ENCODE results near the gene INPP5A.

DNA sequence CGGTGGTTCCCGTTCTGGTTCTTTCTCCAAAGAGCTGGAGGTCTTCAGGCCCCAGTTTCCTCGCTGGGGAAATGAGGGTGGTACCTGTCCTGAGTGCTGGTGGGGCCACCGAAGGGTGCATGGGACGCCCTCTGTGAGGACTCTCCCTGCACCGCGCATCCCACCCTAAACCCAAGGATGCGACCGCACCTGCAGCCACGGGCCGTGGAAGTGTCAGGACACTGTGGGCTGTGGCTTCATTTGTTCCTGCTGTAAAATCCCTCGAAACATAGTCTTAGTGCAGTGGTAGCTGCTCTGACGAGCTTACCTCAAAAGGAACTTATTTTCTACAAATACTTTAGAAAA is 164.2 kb downstream of the INPP5A start:
- TF ChIP-seq MYC (IDR thresholded peaks at IDR 0.05; ENCODE audit: low read depth, low read length) (no peak), MYC (CRISPR knock-in tag; IDR thresholded peaks at IDR 0.05; ENCODE audit: borderline replicate concordance, low read depth) (no peak), RNF2 (IDR thresholded peaks at IDR 0.05) (no peak), FOS (IDR thresholded peaks at IDR 0.05; ENCODE audit: extremely low read depth, insufficient read length) (no peak), ZNF184 (CRISPR knock-in tag; IDR thresholded peaks at IDR 0.05) (no peak), TEAD4 (IDR thresholded peaks at IDR 0.05; ENCODE audit: low read length) (no peak), TEAD4 (CRISPR knock-in tag; IDR thresholded peaks at IDR 0.05; ENCODE audit: borderline replicate concordance) (no peak)
- TF ChIP-seq, protein P1, sequence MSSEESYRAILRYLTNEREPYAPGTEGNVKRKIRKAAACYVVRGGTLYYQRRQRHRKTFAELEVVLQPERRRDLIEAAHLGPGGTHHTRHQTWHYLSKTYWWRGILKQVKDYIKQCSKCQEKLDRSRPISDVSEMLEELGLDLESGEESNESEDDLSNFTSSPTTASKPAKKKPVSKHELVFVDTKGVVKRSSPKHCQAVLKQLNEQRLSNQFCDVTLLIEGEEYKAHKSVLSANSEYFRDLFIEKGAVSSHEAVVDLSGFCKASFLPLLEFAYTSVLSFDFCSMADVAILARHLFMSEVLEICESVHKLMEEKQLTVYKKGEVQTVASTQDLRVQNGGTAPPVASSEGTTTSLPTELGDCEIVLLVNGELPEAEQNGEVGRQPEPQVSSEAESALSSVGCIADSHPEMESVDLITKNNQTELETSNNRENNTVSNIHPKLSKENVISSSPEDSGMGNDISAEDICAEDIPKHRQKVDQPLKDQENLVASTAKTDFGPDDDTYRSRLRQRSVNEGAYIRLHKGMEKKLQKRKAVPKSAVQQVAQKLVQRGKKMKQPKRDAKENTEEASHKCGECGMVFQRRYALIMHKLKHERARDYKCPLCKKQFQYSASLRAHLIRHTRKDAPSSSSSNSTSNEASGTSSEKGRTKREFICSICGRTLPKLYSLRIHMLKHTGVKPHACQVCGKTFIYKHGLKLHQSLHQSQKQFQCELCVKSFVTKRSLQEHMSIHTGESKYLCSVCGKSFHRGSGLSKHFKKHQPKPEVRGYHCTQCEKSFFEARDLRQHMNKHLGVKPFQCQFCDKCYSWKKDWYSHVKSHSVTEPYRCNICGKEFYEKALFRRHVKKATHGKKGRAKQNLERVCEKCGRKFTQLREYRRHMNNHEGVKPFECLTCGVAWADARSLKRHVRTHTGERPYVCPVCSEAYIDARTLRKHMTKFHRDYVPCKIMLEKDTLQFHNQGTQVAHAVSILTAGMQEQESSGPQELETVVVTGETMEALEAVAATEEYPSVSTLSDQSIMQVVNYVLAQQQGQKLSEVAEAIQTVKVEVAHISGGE (CRISPR knock-in tag; IDR thresholded peaks at IDR 0.05), result no peak
- TF ChIP-seq, protein P2, sequence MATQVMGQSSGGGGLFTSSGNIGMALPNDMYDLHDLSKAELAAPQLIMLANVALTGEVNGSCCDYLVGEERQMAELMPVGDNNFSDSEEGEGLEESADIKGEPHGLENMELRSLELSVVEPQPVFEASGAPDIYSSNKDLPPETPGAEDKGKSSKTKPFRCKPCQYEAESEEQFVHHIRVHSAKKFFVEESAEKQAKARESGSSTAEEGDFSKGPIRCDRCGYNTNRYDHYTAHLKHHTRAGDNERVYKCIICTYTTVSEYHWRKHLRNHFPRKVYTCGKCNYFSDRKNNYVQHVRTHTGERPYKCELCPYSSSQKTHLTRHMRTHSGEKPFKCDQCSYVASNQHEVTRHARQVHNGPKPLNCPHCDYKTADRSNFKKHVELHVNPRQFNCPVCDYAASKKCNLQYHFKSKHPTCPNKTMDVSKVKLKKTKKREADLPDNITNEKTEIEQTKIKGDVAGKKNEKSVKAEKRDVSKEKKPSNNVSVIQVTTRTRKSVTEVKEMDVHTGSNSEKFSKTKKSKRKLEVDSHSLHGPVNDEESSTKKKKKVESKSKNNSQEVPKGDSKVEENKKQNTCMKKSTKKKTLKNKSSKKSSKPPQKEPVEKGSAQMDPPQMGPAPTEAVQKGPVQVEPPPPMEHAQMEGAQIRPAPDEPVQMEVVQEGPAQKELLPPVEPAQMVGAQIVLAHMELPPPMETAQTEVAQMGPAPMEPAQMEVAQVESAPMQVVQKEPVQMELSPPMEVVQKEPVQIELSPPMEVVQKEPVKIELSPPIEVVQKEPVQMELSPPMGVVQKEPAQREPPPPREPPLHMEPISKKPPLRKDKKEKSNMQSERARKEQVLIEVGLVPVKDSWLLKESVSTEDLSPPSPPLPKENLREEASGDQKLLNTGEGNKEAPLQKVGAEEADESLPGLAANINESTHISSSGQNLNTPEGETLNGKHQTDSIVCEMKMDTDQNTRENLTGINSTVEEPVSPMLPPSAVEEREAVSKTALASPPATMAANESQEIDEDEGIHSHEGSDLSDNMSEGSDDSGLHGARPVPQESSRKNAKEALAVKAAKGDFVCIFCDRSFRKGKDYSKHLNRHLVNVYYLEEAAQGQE (IDR thresholded peaks at IDR 0.05; ENCODE audit: borderline replicate concordance), result no peak
- TF ChIP-seq, protein P2 (CRISPR knock-in tag; IDR thresholded peaks at IDR 0.05; ENCODE audit: low read depth), result no peak
- TF ChIP-seq, protein P3, sequence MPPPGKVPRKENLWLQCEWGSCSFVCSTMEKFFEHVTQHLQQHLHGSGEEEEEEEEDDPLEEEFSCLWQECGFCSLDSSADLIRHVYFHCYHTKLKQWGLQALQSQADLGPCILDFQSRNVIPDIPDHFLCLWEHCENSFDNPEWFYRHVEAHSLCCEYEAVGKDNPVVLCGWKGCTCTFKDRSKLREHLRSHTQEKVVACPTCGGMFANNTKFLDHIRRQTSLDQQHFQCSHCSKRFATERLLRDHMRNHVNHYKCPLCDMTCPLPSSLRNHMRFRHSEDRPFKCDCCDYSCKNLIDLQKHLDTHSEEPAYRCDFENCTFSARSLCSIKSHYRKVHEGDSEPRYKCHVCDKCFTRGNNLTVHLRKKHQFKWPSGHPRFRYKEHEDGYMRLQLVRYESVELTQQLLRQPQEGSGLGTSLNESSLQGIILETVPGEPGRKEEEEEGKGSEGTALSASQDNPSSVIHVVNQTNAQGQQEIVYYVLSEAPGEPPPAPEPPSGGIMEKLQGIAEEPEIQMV (tag; conservative IDR thresholded peaks at IDR 0.05; ENCODE audit: low read depth), result no peak
- TF ChIP-seq, protein P4, sequence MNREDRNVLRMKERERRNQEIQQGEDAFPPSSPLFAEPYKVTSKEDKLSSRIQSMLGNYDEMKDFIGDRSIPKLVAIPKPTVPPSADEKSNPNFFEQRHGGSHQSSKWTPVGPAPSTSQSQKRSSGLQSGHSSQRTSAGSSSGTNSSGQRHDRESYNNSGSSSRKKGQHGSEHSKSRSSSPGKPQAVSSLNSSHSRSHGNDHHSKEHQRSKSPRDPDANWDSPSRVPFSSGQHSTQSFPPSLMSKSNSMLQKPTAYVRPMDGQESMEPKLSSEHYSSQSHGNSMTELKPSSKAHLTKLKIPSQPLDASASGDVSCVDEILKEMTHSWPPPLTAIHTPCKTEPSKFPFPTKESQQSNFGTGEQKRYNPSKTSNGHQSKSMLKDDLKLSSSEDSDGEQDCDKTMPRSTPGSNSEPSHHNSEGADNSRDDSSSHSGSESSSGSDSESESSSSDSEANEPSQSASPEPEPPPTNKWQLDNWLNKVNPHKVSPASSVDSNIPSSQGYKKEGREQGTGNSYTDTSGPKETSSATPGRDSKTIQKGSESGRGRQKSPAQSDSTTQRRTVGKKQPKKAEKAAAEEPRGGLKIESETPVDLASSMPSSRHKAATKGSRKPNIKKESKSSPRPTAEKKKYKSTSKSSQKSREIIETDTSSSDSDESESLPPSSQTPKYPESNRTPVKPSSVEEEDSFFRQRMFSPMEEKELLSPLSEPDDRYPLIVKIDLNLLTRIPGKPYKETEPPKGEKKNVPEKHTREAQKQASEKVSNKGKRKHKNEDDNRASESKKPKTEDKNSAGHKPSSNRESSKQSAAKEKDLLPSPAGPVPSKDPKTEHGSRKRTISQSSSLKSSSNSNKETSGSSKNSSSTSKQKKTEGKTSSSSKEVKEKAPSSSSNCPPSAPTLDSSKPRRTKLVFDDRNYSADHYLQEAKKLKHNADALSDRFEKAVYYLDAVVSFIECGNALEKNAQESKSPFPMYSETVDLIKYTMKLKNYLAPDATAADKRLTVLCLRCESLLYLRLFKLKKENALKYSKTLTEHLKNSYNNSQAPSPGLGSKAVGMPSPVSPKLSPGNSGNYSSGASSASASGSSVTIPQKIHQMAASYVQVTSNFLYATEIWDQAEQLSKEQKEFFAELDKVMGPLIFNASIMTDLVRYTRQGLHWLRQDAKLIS (CRISPR knock-in tag; IDR thresholded peaks at IDR 0.05), result no peak

All from K562 (cell line).